H1 (cell line): ENCODE results near the gene SLC3A2. TPM values are rescaled to one million over a fixed set of nuclear protein-coding genes. Genes with fewer than 3 reads are reported as not detected.

Experiments used
- CTCF ChIA-PET: fragments of 300-600 bp; sonication (Branson Sonifier 250); formaldehyde crosslinking; loops from one replicate; lab custom pipeline; 2021; ENCODE audit not compliant: partially characterized antibody; lab: Charles Lee
- POLR2A ChIA-PET: fragments of 300-600 bp; sonication (Branson Sonifier 250); formaldehyde crosslinking; loops from one replicate; lab custom pipeline; 2021; ENCODE audit warnings: inconsistent platforms; ENCODE audit not compliant: partially characterized antibody; lab: Charles Lee
- DNase-seq, 2 experiments: peaks; one replicate each; pipeline versions ENCODE4 v3.0.0 to v3.0.0-alpha.2; 2010 to 2022; ENCODE audit warnings: low spot score in 2 of 2, low read depth in 1 of 2, mixed read lengths in 1 of 2
- FAIRE-seq: peaks from 2 replicates; lab custom pipeline; 2011; peaks lifted over from hg19 to GRCh38; lab: Jason Lieb, UNC
- H2AFZ ChIP-seq: 2 replicates; pipeline ENCODE4 v1.8.1; 2012; ENCODE audit warnings: low read length, inconsistent platforms
- H2AK5ac ChIP-seq: 2 replicates; pipeline ENCODE4 v1.6.1; 2013; ENCODE audit warnings: low read depth, low read length
- H2BK120ac ChIP-seq: replicated peaks from 2 replicates; pipeline ENCODE3; 2013; ENCODE audit warnings: low read depth, low read length, inconsistent platforms
- H2BK12ac ChIP-seq: 2 replicates; pipeline ENCODE4 v1.6.1; 2013; ENCODE audit warnings: low read depth, low read length
- H2BK15ac ChIP-seq: 2 replicates; pipeline ENCODE4 v1.6.1; 2013; ENCODE audit warnings: low read length
- H2BK20ac ChIP-seq: 2 replicates; pipeline ENCODE4 v1.6.1; 2013; ENCODE audit warnings: low read length
- H2BK5ac ChIP-seq: 2 replicates; pipeline ENCODE4 v1.6.1; 2013; ENCODE audit warnings: low read depth, low read length
- H3K14ac ChIP-seq: 2 replicates; pipeline ENCODE4 v1.6.1; 2013; ENCODE audit warnings: inconsistent platforms; ENCODE audit not compliant: insufficient read length
- H3K18ac ChIP-seq: 2 replicates; pipeline ENCODE4 v1.6.1; 2013; ENCODE audit warnings: low read length; ENCODE audit errors: extremely low read depth
- H3K23ac ChIP-seq: 2 replicates; pipeline ENCODE4 v1.6.1; 2013; ENCODE audit warnings: inconsistent platforms; ENCODE audit not compliant: insufficient read length
- H3K23me2 ChIP-seq: 2 replicates; pipeline ENCODE4 v1.6.1; 2013; ENCODE audit warnings: low read depth, low read length
- H3K27ac ChIP-seq: 2 replicates; pipeline ENCODE4 v1.6.1; 2011; ENCODE audit warnings: low read depth, low read length, inconsistent platforms
- H3K27me3 ChIP-seq, 4 experiments: replicated peaks in 1 of 4; 1 replicate in 1 of 4; 2 replicates in 3 of 4; pipeline versions ENCODE4 v1.6.1 to v1.8.1; 2011 to 2013; ENCODE audit warnings: low read length in 3 of 4, mild to moderate bottlenecking in 3 of 4, inconsistent platforms in 2 of 4, mixed read lengths in 2 of 4, moderate library complexity in 1 of 4; ENCODE audit not compliant: control insufficient read depth in 3 of 4, insufficient read depth in 3 of 4; ENCODE audit errors: extremely low read depth in 1 of 4
- H3K36me3 ChIP-seq, 4 experiments: 2 replicates each; pipeline versions ENCODE4 v1.6.1 to v1.8.1; 2011 to 2013; ENCODE audit warnings: mild to moderate bottlenecking in 4 of 4, low read length in 3 of 4, moderate library complexity in 2 of 4, control low read depth in 1 of 4, inconsistent platforms in 1 of 4; ENCODE audit not compliant: insufficient read depth in 4 of 4, control insufficient read depth in 2 of 4
- H3K4ac ChIP-seq: replicated peaks from 2 replicates; pipeline ENCODE3; 2013; ENCODE audit warnings: low read length, low read depth, mixed read lengths, inconsistent platforms; ENCODE audit not compliant: insufficient read length
- H3K4me1 ChIP-seq, 4 experiments: replicated peaks in 1 of 4; 1 replicate in 1 of 4; 2 replicates in 3 of 4; pipeline versions ENCODE4 v1.6.1 to v1.8.1; 2011 to 2013; ENCODE audit warnings: low read length in 3 of 4, inconsistent platforms in 2 of 4, mixed read lengths in 1 of 4; ENCODE audit not compliant: insufficient read depth in 4 of 4, control insufficient read depth in 3 of 4
- H3K4me2 ChIP-seq, 2 experiments: 2 replicates each; pipeline versions ENCODE4 v1.6.1 to v1.8.1; 2011 to 2013; ENCODE audit warnings: low read depth in 2 of 2, low read length in 2 of 2, control low read depth in 1 of 2, inconsistent platforms in 1 of 2, mild to moderate bottlenecking in 1 of 2; ENCODE audit not compliant: insufficient read depth in 1 of 2
- H3K4me3 ChIP-seq, 4 experiments: fragments of 200-600, 300-600 bp in 1 of 4; sonication (generic), shearing (Covaris generic), sonication (Bioruptor Twin) in 1 of 4; 2 replicates each; pipeline versions ENCODE4 v1.5.1 to v1.8.1; 2011 to 2016; ENCODE audit warnings: low read length in 4 of 4, low read depth in 3 of 4, control low read depth in 2 of 4, inconsistent platforms in 2 of 4, mild to moderate bottlenecking in 2 of 4, mixed read lengths in 1 of 4, moderate library complexity in 1 of 4; ENCODE audit not compliant: insufficient read depth in 2 of 4; ENCODE audit errors: extremely low read depth in 1 of 4
- H3K56ac ChIP-seq: replicated peaks from 2 replicates; pipeline ENCODE3; 2013; ENCODE audit warnings: low read depth, mild to moderate bottlenecking, mixed read lengths, low read length, inconsistent platforms; ENCODE audit not compliant: insufficient read length
- H3K79me1 ChIP-seq: 2 replicates; pipeline ENCODE4 v1.6.1; 2013; ENCODE audit warnings: low read depth, low read length, control low read depth
- H3K79me2 ChIP-seq, 2 experiments: 2 replicates each; pipeline versions ENCODE4 v1.6.1 to v1.8.1; 2012 to 2013; ENCODE audit warnings: low read length in 2 of 2, mild to moderate bottlenecking in 2 of 2, inconsistent platforms in 1 of 2; ENCODE audit not compliant: insufficient read depth in 2 of 2, control insufficient read depth in 1 of 2
- H3K9ac ChIP-seq, 4 experiments: replicated peaks in 1 of 4; 1 replicate in 1 of 4; 2 replicates in 3 of 4; pipeline versions ENCODE4 v1.6.1 to v1.8.1; 2011 to 2013; ENCODE audit warnings: low read depth in 3 of 4, low read length in 3 of 4, control low read depth in 2 of 4, mild to moderate bottlenecking in 2 of 4, moderate library complexity in 2 of 4, inconsistent platforms in 1 of 4; ENCODE audit errors: extremely low read depth in 1 of 4
- H3K9me3 ChIP-seq, 2 experiments: 2 replicates each; pipeline versions ENCODE4 v1.6.1 to v1.8.1; 2012 to 2013; ENCODE audit warnings: mild to moderate bottlenecking in 2 of 2, moderate library complexity in 2 of 2, control low read depth in 1 of 2, inconsistent platforms in 1 of 2, low read depth in 1 of 2, low read length in 1 of 2, mixed read lengths in 1 of 2; ENCODE audit not compliant: insufficient read depth in 2 of 2
- H4K20me1 ChIP-seq, 2 experiments: replicated peaks in 1 of 2; 2 replicates each; pipeline versions ENCODE3 to v1.8.1; 2011 to 2013; ENCODE audit warnings: inconsistent platforms in 2 of 2, low read length in 2 of 2, mild to moderate bottlenecking in 1 of 2; ENCODE audit not compliant: insufficient read depth in 2 of 2, control insufficient read depth in 1 of 2
- H4K5ac ChIP-seq: 2 replicates; pipeline ENCODE4 v1.6.1; 2013; ENCODE audit warnings: low read length, low read depth, mixed read lengths, inconsistent platforms; ENCODE audit not compliant: insufficient read length
- H4K8ac ChIP-seq: 2 replicates; pipeline ENCODE4 v1.8.0; 2013; ENCODE audit warnings: mild to moderate bottlenecking, moderate library complexity, low read length, inconsistent platforms; ENCODE audit not compliant: insufficient read depth; ENCODE audit errors: extremely low read depth
- H4K91ac ChIP-seq: replicated peaks from 2 replicates; pipeline ENCODE3; 2013; ENCODE audit warnings: low read length, mixed read lengths, inconsistent platforms; ENCODE audit not compliant: insufficient read length
- BACH1 ChIP-seq: IDR thresholded peaks from 2 replicates; pipeline ENCODE4 v1.6.1; 2012; ENCODE audit warnings: low read length, improper control_type of control experiment
- BRCA1 ChIP-seq: IDR thresholded peaks from 2 replicates; pipeline ENCODE4 v1.6.1; 2012; ENCODE audit warnings: low read depth, low read length, improper control_type of control experiment
- CREB1 ChIP-seq: IDR thresholded peaks from 2 replicates; pipeline ENCODE4 v1.6.1; 2012; ENCODE audit warnings: inconsistent platforms
- CTBP2 ChIP-seq: IDR thresholded peaks from 2 replicates; pipeline ENCODE4 v1.7.0; 2011; ENCODE audit warnings: borderline replicate concordance, mild to moderate bottlenecking, moderate library complexity, mixed read lengths, low read length; ENCODE audit not compliant: insufficient read depth, insufficient read length
- EGR1 ChIP-seq: IDR thresholded peaks from 2 replicates; pipeline ENCODE4 v1.6.1; 2011; ENCODE audit warnings: low read depth, low read length, borderline replicate concordance
- HDAC6 ChIP-seq: IDR thresholded peaks from one replicate; pipeline ENCODE4 v1.7.1; 2012; ENCODE audit warnings: low read depth, mild to moderate bottlenecking, inconsistent platforms, low read length, moderate library complexity
- POLR2A ChIP-seq, 2 experiments: IDR thresholded peaks; 1 replicate in 1 of 2; 2 replicates in 1 of 2; pipeline ENCODE4 v1.6.1; 2011; ENCODE audit warnings: low read depth in 2 of 2, low read length in 2 of 2, mild to moderate bottlenecking in 2 of 2; ENCODE audit errors: control extremely low read depth in 1 of 2
- POU5F1 ChIP-seq: IDR thresholded peaks from 2 replicates; pipeline ENCODE4 v1.6.1; 2011; ENCODE audit warnings: low read depth, mild to moderate bottlenecking, low read length, moderate library complexity
- ZNF274 ChIP-seq: IDR thresholded peaks from 2 replicates; pipeline ENCODE4 v1.7.0; 2012; ENCODE audit warnings: low read length, borderline replicate concordance; ENCODE audit errors: extremely low read depth
- WGBS, 2 experiments: shearing (Covaris generic) in 1 of 2; methylation state at CpG; one replicate each; pipeline versions ENCODE4 v1.1.6 to v1.1.7; 2013 to 2015; ENCODE audit warnings: low lambda C conversion rate in 2 of 2, mixed read lengths in 2 of 2, inconsistent platforms in 1 of 2, low coverage in 1 of 2, missing lambda C conversion rate in 1 of 2; ENCODE audit not compliant: insufficient replicate concordance in 2 of 2, insufficient coverage in 1 of 2, insufficient read length in 1 of 2; ENCODE audit errors: extremely low coverage in 1 of 2, missing lambda C conversion rate in 1 of 2; 5-methylcytosine and 5-hydroxymethylcytosine counted together
- polyA plus RNA-seq, 7 experiments: library from polyadenylated mRNA; depleted of rRNA in 3 of 7; stranded (reverse) in 5 of 7; unstranded in 2 of 7; fragments of >200 nt in 5 of 7; fragments of 200-250 nt in 2 of 7; gene quantifications; 1 replicate in 5 of 7; 2 replicates in 1 of 7; 4 replicates in 1 of 7; pipeline versions ENCODE4 v1.2.1 to v1.2.3, GENCODE V29; 2011 to 2013; ENCODE audit warnings: missing spikeins in 2 of 7, mixed read lengths in 2 of 7
- total RNA-seq: library from RNA; stranded (reverse); fragmentation: NEBNext Ultra II Directional; extraction: Animal tissue kit (Norgen Biotek cat#: 25700); gene quantifications from 2 replicates; pipeline ENCODE4 v1.2.1, GENCODE V29; 2021

SLC3A2 gene
- total and polyA plus RNA-seq, 2 of the 8 experiments (the other 6 are each of a cell fraction or from before 2014, with no cell fraction given) = 410 to 435 TPM

DNA sequence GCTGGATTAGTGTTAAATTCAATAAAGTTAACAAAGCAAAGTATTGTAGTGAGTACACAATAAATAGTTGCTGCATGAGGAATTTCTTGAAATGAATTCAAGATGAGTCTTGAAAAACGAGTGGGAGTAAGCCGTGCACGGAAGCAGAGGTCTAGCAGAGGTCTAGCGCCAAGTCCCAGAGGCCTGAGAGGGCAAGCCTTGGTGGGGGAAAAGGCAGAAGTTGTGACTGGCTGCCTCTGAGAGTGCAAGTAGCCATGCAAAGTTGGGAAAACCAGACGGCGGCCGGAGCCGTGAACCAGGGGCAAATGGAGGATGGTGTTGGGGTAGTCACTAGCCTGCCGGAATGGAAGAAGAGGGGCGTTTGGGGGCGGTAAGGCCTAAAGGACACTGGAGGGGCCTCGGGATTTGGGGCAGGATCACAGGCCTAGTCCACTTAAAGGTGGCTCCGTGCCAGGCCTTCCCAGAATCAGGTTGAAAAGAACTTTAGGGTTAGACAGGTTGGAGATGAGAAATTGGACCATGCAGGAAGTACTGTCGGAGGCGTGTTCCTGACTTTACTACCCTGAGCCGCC, 379 bp upstream of the SLC3A2 start:
- WGBS, 2 experiments = 34% methylated on average over 16 of the region's 16 CpGs; no CpG with 5 or more reads in 1 of the 2 experiments
- Histone ChIP-seq H3K27ac (peak overlapping the region; percentile 98), H3K4me2 (peak overlapping the region; percentile 59 to 85), H3K9ac (peak overlapping the region in 3 of 4 experiments; percentile 51 to 100 (median 99); a peak in 5 of 7 replicates), H2BK20ac (no peak overlapping the region), H3K4me3 (peak overlapping the region; percentile 67 to 97 (median 88); a peak in 7 of 8 replicates), H3K56ac (no peak overlapping the region), H2AK5ac (no peak overlapping the region; the same call in 1 of the 2 replicates), H2BK120ac (no peak overlapping the region), H3K9me3 (no peaks in the 10 kb centered on the region), H3K27me3 (no peaks in the 10 kb centered on the region), H3K4me1 (peaks cover 0 to 28% (median 12%) of the 10 kb centered on the region in 4 experiments; a peak in 5 of 7 replicates), H3K18ac (peak overlapping the region; percentile 29; the same call in 1 of the 2 replicates), H4K5ac (no peak overlapping the region), H3K14ac (no peak overlapping the region), H3K23ac (no peak overlapping the region), H4K20me1 (peaks cover 12 to 20% of the 10 kb centered on the region in 2 experiments), H2AFZ (no peak overlapping the region), H4K91ac (no peak overlapping the region), H3K4ac (no peak overlapping the region), H2BK15ac (no peak overlapping the region), H3K79me1 (peaks cover 4% of the 10 kb centered on the region; the same call in 1 of the 2 replicates), H2BK5ac (peak overlapping the region; percentile 18), H3K23me2 (peaks cover 5% of the 10 kb centered on the region; the same call in 1 of the 2 replicates), H4K8ac (no peak overlapping the region), H2BK12ac (no peak overlapping the region; the same call in 1 of the 2 replicates), H3K36me3 (peaks cover 31 to 69% (median 44%) of the 10 kb centered on the region in 4 experiments), H3K79me2 (peaks cover 4 to 80% of the 10 kb centered on the region in 2 experiments)
- no peak for FAIRE-seq
- CTCF ChIA-PET = interaction anchor here (0.9 to 1.6 kb wide), 5 partner anchors 17 to 30 kb away, joined by 3 to 8 read pairs (median 4); no protein-coding TSS in a partner anchor
- DNase-seq = no peak
- POLR2A ChIA-PET = interaction anchor here (0.9 to 57.8 kb wide), 18 partner anchors 3 to 288 kb away, joined by 3 to 2104 read pairs (median 8); partner anchors contain the start of genes CHRM1, NXF1, SLC3A2 and STX5
- TF ChIP-seq EGR1 (peak; percentile 72; the same call in 1 of the 2 replicates), CTBP2 (no peak), CREB1 (0 out of 2 replicates have a peak, but pooled peaks have one; percentile 20), ZNF274 (no peak), HDAC6 (no peak), POLR2A (IDR thresholded peaks at IDR 0.05; ENCODE audit: control extremely low read depth in 1 of 2, low read depth in 2 of 2, low read length in 2 of 2) (no peak), POU5F1 (no peak), BRCA1 (no peak), BACH1 (no peak)
- TF ChIP-seq, all 59 proteins: peak for 2
